Measurements from ENCODE around the gene AP2A1. TPM values are rescaled to one million over a fixed set of nuclear protein-coding genes. Genes with fewer than 3 reads are reported as not detected.
A peak's percentile ranks its signal among the peaks of the same experiment; 100 is the strongest.

Gene AP2A1
- total RNA-seq, 2 donors from 2014 or later = 43.5 to 45.9 TPM

DNA sequence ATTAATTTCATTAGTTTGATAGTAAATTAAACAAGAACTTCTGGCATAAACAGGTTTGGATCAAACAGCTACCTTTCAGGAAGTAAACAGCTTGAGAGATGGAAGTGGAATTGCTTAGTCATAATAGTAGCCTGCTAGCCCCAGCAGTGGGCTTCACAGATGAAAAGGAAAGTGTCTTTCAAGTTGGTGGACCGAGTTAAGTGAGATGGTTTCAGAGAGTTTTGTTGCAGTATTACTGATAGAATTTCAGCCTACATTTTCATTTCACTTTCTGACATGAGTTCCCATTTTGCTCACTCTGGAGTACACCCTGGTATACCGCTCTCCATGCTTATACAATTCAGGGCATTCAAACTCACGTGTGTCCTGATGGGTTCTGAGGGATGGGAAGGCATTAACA is 82.1 kb downstream of the AP2A1 start:
- ATAC-seq (no peak), DNase-seq (no peak)
- TF ChIP-seq POLR2A (IDR thresholded peaks at IDR 0.05) = no peak
- TF ChIP-seq, protein P1, sequence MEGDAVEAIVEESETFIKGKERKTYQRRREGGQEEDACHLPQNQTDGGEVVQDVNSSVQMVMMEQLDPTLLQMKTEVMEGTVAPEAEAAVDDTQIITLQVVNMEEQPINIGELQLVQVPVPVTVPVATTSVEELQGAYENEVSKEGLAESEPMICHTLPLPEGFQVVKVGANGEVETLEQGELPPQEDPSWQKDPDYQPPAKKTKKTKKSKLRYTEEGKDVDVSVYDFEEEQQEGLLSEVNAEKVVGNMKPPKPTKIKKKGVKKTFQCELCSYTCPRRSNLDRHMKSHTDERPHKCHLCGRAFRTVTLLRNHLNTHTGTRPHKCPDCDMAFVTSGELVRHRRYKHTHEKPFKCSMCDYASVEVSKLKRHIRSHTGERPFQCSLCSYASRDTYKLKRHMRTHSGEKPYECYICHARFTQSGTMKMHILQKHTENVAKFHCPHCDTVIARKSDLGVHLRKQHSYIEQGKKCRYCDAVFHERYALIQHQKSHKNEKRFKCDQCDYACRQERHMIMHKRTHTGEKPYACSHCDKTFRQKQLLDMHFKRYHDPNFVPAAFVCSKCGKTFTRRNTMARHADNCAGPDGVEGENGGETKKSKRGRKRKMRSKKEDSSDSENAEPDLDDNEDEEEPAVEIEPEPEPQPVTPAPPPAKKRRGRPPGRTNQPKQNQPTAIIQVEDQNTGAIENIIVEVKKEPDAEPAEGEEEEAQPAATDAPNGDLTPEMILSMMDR (IDR thresholded peaks at IDR 0.05) = no peak
- intact Hi-C loops (cut with DNase I) = no loop called here
- Histone ChIP-seq H3K27ac (no peak overlapping the region), H3K27me3 (no peaks in the 10 kb centered on the region), H3K9me3 (no peaks in the 10 kb centered on the region), H3K36me3 (replicated peaks in 1 of 2; ENCODE audit: insufficient read depth in 1 of 2, low read depth in 2 of 2) (no peaks in the 10 kb centered on the region), H3K4me3 (no peak overlapping the region), H3K4me1 (peaks cover 30% of the 10 kb centered on the region)
- WGBS, 2 donors = 85 to 89% methylated on average over 3 of the region's 3 CpGs

DNA sequence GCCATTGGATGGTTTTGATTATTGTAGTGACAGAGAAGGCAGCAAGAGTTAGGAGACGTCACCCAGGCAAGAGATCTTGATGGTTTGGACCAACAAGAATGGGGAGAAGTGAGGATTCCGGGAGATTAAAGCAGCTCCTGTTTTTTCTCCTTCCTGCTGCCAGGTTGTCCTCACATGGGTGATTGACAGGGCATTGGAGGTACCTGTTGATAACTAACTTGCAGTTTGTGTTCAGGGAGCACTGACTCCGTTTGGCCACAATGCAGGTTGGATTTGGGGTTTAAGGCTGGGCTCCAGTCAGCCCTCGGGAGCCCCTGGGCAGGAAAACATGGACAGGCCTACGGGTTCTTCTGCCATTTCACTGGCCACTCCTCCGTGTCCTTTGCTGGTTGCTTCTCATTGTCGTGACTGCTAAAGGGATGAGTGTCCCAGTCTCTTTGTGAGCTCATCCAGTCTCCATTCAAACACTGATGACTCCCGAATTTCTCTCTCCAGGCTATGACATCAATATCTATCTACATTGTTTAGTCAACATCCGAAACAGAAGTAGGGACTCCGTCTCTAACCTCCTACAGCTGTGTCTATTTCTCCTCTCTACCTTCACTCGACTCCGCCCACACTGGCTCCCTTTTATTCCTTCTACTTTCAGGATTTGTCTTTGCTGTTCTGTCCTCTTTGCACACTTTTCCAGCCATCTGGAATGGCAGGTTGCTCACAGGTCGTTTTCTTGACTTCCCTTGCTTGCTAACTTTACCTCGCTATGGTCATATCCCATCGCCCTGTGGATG is 82.8 kb downstream of the AP2A1 start:
- no peak overlapping the region for H3K4me3 ChIP-seq
- H3K9me3 ChIP-seq = no peaks in the 10 kb centered on the region
- ATAC-seq = no peak
- TF ChIP-seq, protein P1 (IDR thresholded peaks at IDR 0.05) = no peak
- no peak for TF ChIP-seq POLR2A (IDR thresholded peaks at IDR 0.05)
- 85 to 87% methylated on average over 14 to 15 of the region's 15 CpGs for WGBS, 2 donors
- no peak for DNase-seq
- H3K27ac ChIP-seq = peak overlapping the region in 3 of 4 donors; percentile 99
- H3K27me3 ChIP-seq = no peaks in the 10 kb centered on the region
- intact Hi-C loops (cut with DNase I) = no loop called here
- H3K4me1 ChIP-seq = peaks cover 36% of the 10 kb centered on the region
- no peaks in the 10 kb centered on the region for H3K36me3 ChIP-seq (replicated peaks in 1 of 2; ENCODE audit: insufficient read depth in 1 of 2, low read depth in 2 of 2)

DNA sequence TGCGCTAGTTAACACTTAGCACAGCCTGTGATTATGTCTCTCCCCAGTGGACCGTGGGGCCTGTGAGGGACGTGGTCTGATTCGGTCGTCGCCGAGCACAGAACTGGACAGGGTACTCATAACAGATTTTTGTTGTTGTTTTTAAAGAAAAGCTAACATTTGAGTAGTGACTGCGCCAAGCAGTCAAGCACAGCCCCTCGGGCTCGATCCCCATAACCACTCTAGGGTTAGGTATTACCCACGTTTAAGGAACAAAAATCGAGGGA is 83.4 kb downstream of the AP2A1 start:
- Histone ChIP-seq H3K9me3 (no peaks in the 10 kb centered on the region), H3K36me3 (replicated peaks in 1 of 2; ENCODE audit: insufficient read depth in 1 of 2, low read depth in 2 of 2) (no peaks in the 10 kb centered on the region), H3K4me1 (peaks cover 36% of the 10 kb centered on the region), H3K27me3 (no peaks in the 10 kb centered on the region), H3K27ac (peak overlapping the region; percentile 93 to 99 (median 99)), H3K4me3 (peak overlapping the region in 1 of 2 donors; percentile 44)
- ATAC-seq (no peak), DNase-seq (no peak)
- TF ChIP-seq, protein P1 (IDR thresholded peaks at IDR 0.05) = no peak
- no peak for TF ChIP-seq POLR2A (IDR thresholded peaks at IDR 0.05)
- intact Hi-C loops (cut with DNase I) = no loop called here
- WGBS, 2 donors = 39 to 51% methylated on average over 12 of the region's 12 CpGs

DNA sequence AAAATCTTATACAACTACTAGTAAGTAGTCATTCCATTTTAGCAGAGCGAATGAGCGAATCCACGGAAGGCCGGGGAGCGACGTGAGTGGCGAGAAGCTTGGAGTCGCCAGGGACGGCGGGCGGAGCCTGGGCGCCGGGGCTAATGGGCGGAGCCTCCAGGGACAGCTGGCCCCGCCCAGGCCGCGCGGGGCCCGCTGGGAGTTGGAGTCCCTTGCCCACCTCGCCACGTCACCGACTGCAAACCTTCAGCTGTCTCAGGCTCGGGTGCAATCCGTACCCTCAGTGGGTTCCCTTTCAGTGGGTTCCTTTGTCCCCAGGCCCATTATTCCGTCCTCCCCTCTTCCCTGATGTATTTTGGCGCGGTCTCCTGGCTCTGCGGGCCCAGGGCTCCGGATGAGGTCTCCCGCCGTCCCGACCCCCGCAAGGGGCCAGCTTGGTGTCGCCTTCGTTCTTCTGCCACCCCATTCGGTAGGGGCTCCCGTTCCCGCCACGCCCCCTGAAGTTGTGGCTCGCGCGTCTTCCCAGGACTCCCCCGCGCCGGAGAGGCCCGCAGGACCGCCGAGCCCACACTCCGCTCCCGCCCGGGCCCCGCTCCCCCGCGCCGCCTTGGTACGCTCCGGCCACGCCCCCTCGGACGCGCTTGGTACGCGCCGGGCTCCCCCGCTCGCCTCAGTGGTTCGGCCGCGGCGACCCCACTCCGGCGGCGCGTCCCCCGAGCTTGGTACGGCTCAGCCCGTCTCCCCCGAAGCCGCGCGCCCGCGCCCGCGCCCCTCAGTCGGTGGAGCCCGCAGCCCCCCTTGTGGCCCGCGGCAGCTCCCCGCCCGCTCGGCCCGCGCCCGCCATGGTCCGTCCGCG is 83.9 kb downstream of the AP2A1 start, which contains the start of gene PTOV1:
PTOV1 (plus strand) TSS at position 673 of the 856 bp plus-strand sequence.
- intact Hi-C loops (cut with DNase I) = no loop called here
- WGBS, 2 donors = 0% methylated on average over 6 to 67 of the region's 98 CpGs
- H3K4me3 ChIP-seq = peak within 1 kb of the TSS; percentile 44 to 75
- H3K4me1 ChIP-seq = peaks cover 36% of the 10 kb centered on the region
- ATAC-seq = peak; percentile 94
- peak; percentile 93 to 94 (median 94) for DNase-seq
- peak within 1 kb of the TSS; percentile 93 to 99 (median 99) for H3K27ac ChIP-seq
- peak; percentile 80 to 89 (median 83) for TF ChIP-seq POLR2A (IDR thresholded peaks at IDR 0.05)
- TF ChIP-seq, protein P1 (IDR thresholded peaks at IDR 0.05) = peak in 1 of 7 experiments; percentile 15
- H3K36me3 ChIP-seq (replicated peaks in 1 of 2; ENCODE audit: insufficient read depth in 1 of 2, low read depth in 2 of 2) = no peaks in the 10 kb centered on the region
- no peaks in the 10 kb centered on the region for H3K27me3 ChIP-seq
- H3K9me3 ChIP-seq = no peaks in the 10 kb centered on the region
